HT-29 (cell line): ENCODE data around the gene KCTD13. TPM values are rescaled to one million over a fixed set of nuclear protein-coding genes. Genes with fewer than 3 reads are reported as not detected.
A peak's percentile ranks its signal among the peaks of the same experiment; 100 is the strongest.
"Not testable (repeated sequence)": the region's sequence is repeated elsewhere in the genome, so short reads cannot be mapped to it uniquely, and the experiment has no call there.

Source experiments
- DNase-seq: peaks from one replicate; pipeline ENCODE4 v3.0.0-alpha.2; 2015; ENCODE audit warnings: low spot score
- total RNA-seq: library from RNA; depleted of rRNA; stranded (reverse); fragments of >200 nt; shearing (Covaris generic); gene quantifications from 2 replicates; pipeline ENCODE4 v1.2.3, GENCODE V29; 2014

The KCTD13 gene
- total RNA-seq, 1 experiment from 2014 or later: 25.9 TPM

GRCh38 chr16:29878172-29878571 is 47.9 kb downstream of the KCTD13 start:
- no peak for DNase-seq

GRCh38 chr16:29877266-29877961 is 48.6 kb downstream of the KCTD13 start:
- DNase-seq: peak; percentile 28

GRCh38 chr16:29876594-29877249 is 49.3 kb downstream of the KCTD13 start:
- no peak for DNase-seq

- no peak for DNase-seq
These were observed 49.8 kb downstream of the KCTD13 start for GRCh38 chr16:29876217-29876593.

- DNase-seq: no peak
These were observed 50.8 kb downstream of the KCTD13 start for GRCh38 chr16:29875206-29875605.

GRCh38 chr16:29873319-29873718 is 52.7 kb downstream of the KCTD13 start:
- no peak for DNase-seq

DNA sequence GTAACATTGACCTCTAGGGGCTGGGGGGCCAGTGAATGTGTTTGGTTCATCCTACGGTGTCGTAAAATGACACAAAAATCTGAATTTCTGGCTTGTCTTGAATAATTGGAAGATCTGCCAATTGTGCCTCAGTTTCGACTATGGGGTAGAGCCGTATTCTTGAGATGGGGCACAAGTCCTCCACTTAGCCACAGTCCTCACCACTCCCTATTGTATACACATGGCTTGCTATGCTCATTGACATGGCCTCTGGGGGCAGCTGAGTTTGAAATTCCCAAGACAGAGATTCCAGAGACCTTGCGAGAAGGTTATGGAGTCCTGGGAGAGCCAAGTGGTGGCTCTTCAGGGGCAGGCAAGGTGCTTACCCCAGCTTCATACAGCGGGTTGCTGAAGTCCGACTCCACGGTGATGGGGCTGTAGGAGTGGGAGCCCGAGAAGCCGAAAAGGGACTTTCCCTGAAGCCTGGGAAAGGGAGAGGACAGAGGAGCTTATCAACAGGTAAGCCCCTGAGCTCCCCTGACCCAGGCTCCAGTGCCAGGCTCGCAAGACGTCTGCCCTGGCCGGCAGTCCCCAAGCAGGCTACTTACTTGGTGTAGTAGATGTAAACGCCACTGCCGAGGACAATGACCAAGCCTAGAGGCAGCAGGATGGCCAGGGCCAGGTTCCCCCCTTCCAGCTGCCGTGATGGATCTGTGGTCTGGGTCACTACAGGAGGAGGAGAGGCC is 54.0 kb downstream of the KCTD13 start:
- no peak for DNase-seq

DNA sequence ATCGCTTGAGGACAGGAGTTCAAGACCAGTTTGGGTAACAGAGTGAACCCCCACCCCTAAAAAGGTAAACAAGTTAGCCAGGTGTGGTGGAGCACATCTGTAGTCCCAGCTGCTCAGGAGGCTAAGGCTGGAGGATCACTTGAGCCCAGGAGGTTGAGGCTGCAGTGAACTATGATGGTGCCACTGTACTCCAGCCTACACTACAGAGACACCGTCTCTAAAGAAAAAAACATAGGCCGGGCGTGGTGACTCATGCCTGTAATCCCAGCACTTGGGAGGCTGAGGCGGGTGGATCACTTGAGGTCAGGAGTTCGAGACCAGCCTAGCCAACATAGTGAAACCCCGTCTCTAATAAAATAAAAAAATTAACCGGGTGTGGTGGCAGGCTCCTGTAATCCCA is 57.0 kb downstream of the KCTD13 start:
- DNase-seq: not testable (repeated sequence)

DNA sequence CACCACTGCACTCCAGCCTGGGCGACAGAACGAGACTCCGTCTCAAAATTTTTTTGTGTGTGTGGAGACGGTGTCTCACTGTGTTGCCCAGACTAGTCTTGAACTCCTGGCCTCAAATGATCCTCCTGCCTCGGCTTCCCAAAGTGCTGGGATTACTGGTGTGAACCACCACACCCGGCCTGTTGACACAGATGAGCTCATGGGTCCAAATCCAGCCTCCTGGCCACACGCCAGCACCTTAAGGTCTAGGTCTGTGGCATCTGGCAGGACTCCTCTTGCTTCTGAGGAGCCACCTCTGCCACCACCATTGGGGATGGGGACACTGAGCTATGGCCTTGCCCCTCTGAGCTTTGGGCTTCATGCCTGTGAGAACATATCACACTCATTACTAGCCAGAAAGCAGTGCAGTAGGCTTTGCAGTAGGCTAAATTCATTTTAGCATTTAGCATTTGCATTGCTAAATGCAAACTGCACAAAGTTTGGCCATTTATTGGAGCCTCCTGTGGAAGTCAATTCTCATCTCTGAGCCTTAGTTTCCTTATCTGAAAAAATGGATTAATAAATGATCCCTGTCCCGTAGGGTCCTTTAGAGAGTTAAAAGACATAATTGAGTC is 57.5 kb downstream of the KCTD13 start:
- no peak for DNase-seq

DNA sequence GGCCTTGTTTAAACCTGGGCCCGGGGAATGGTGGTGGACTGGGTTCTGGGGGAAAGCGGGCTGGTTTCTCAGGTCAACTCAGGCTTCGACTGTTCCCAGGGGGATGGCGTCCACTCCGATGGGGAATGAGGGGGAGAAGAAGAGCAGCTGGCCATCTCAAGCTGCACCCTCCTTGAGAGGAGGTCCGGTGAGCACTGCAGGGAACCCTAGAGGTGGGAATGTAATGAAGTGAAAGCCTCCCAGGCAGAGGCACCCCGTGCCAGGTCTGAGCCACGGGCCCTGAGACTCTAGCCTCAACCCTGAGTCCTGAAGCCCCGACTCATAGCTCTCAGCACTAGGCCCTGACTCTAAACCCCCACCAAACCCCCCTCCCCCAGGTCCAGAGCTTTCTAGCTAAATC is 61.8 kb downstream of the KCTD13 start:
- no peak for DNase-seq

DNA sequence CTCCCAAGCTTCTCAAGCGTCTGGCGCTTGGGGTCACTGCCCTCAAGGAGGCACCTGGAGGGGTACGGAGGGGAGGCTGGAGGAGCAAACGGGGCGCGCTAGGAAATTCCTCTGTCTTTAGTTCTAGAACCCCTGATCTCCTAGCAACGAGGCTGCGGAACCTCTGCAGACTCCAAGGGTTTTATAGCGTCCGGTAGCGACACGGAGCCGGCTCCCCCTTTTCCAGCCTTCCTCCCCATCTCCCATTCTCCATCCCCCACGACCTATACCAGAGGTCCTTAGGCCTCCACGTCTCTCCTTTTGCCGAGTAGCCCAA is 62.4 kb downstream of the KCTD13 start:
- DNase-seq: no peak

GRCh38 chr16:29862884-29863668 is 63.0 kb downstream of the KCTD13 start, which contains the start of gene CDIPT:
CDIPT (minus strand) TSS chr16:29863226; CDS start chr16:29862857, 369 bp downstream.
- DNase-seq: peak; percentile 98

- peak; percentile 49 for DNase-seq
These were observed 63.6 kb downstream of the KCTD13 start for GRCh38 chr16:29862383-29862883.

- no peak for DNase-seq
These were observed 65.8 kb downstream of the KCTD13 start for GRCh38 chr16:29860218-29860617.

- DNase-seq: no peak
These were observed 67.1 kb downstream of the KCTD13 start for GRCh38 chr16:29858974-29859373.

GRCh38 chr16:29858149-29858849 is 67.7 kb downstream of the KCTD13 start:
- no peak for DNase-seq

- DNase-seq: no peak
These were observed 68.8 kb downstream of the KCTD13 start for GRCh38 chr16:29857133-29857760.
